Neural cell (in vitro differentiated cells): Measurements from ENCODE around the gene EYS. TPM values are rescaled to one million over a fixed set of nuclear protein-coding genes. Genes with fewer than 3 reads are reported as not detected.

Experiments used
- H2AFZ ChIP-seq: fragments of 200-600, 300-800 bp; sonication (generic), shearing (Covaris generic); 2 replicates; pipeline ENCODE4 v1.6.0; 2014; ENCODE audit warnings: low read depth, mild to moderate bottlenecking, antibody characterized with exemption, low read length, moderate library complexity
- H3F3A ChIP-seq: fragments of 200-600 bp; shearing (Covaris generic); 2 replicates; pipeline ENCODE4 v1.6.1; 2016; ENCODE audit warnings: mild to moderate bottlenecking, moderate library complexity, mixed read lengths, antibody characterized with exemption, low read length; ENCODE audit not compliant: insufficient read depth, poor library complexity, severe bottlenecking
- H3K27ac ChIP-seq: fragments of 200-600, 300-800 bp; sonication (generic), shearing (Covaris generic); 2 replicates; pipeline ENCODE4 v1.5.1; 2014; ENCODE audit warnings: mild to moderate bottlenecking, low read length, moderate library complexity
- H3K27me3 ChIP-seq: fragments of 300-800, 200-600 bp; sonication (generic), shearing (Covaris generic); 2 replicates; pipeline ENCODE4 v1.6.0; 2014; ENCODE audit warnings: mild to moderate bottlenecking, low read depth, low read length, moderate library complexity; ENCODE audit not compliant: insufficient read depth
- H3K36me3 ChIP-seq: fragments of 300-800, 200-600 bp; sonication (generic), shearing (Covaris generic); 2 replicates; pipeline ENCODE4 v1.5.1; 2014; ENCODE audit warnings: mild to moderate bottlenecking, antibody characterized with exemption, low read length, moderate library complexity; ENCODE audit not compliant: insufficient read depth
- H3K4me2 ChIP-seq: fragments of 300-800, 200-600 bp; sonication (generic), shearing (Covaris generic); 2 replicates; pipeline ENCODE4 v1.6.0; 2014; ENCODE audit warnings: mild to moderate bottlenecking, low read length
- H3K4me3 ChIP-seq: fragments of 300-800, 200-600 bp; sonication (generic), shearing (Covaris generic); 2 replicates; pipeline ENCODE4 v1.5.1; 2014; ENCODE audit warnings: mild to moderate bottlenecking, low read length, moderate library complexity
- H3K79me2 ChIP-seq: fragments of 200-600 bp; shearing (Covaris generic); replicated peaks from 2 replicates; pipeline ENCODE4 v1.6.0; 2014; ENCODE audit warnings: mild to moderate bottlenecking, low read length, moderate library complexity; ENCODE audit not compliant: insufficient read depth
- H3K9ac ChIP-seq: fragments of 300-800, 200-600 bp; sonication (generic), shearing (Covaris generic); 2 replicates; pipeline ENCODE4 v1.6.1; 2016; ENCODE audit warnings: mild to moderate bottlenecking, low read length, mixed read lengths
- H3K9me2 ChIP-seq: fragments of 200-600 bp; shearing (Covaris generic); 2 replicates; pipeline ENCODE4 v1.6.1; 2016; ENCODE audit warnings: mild to moderate bottlenecking, low read length, mixed read lengths; ENCODE audit not compliant: insufficient read depth
- H3K9me3 ChIP-seq: fragments of 200-600, 300-800 bp; sonication (generic), shearing (Covaris generic); 2 replicates; pipeline ENCODE4 v1.6.1; 2016; ENCODE audit warnings: mild to moderate bottlenecking, mixed run types, low read length, moderate library complexity, mixed read lengths
- H4K20me1 ChIP-seq: fragments of 200-600 bp; shearing (Covaris generic); 2 replicates; pipeline ENCODE4 v1.6.1; 2016; ENCODE audit warnings: mild to moderate bottlenecking, mixed run types; ENCODE audit not compliant: insufficient read depth
- CTCF ChIP-seq: fragments of 450-650 bp; IDR thresholded peaks from 2 replicates; pipeline ENCODE4 v1.5.1; 2014; ENCODE audit warnings: antibody characterized with exemption, mild to moderate bottlenecking, moderate library complexity; ENCODE audit not compliant: poor library complexity, severe bottlenecking
- EP300 ChIP-seq: fragments of 450-650 bp; conservative IDR thresholded peaks from 2 replicates; pipeline ENCODE4 v1.6.1; 2014; ENCODE audit warnings: antibody characterized with exemption, mild to moderate bottlenecking, moderate library complexity; ENCODE audit not compliant: poor library complexity, severe bottlenecking
- EZH2 ChIP-seq: fragments of 200-600, 300-800 bp; shearing (Covaris generic), sonication (generic); IDR thresholded peaks from 2 replicates; pipeline ENCODE4 v1.6.1; 2014; ENCODE audit warnings: antibody characterized with exemption, low read length, borderline replicate concordance, mild to moderate bottlenecking; ENCODE audit not compliant: insufficient read depth, poor library complexity, severe bottlenecking
- MXI1 ChIP-seq: fragments of 450-650 bp; conservative IDR thresholded peaks from 2 replicates; pipeline ENCODE4 v1.6.1; 2014; ENCODE audit warnings: antibody characterized with exemption, mild to moderate bottlenecking; ENCODE audit not compliant: poor library complexity, severe bottlenecking
- POLR2AphosphoS5 ChIP-seq: IDR thresholded peaks from 2 replicates; pipeline ENCODE4 v1.6.1; 2012
- RAD21 ChIP-seq: fragments of 450-650 bp; conservative IDR thresholded peaks from 2 replicates; pipeline ENCODE4 v1.6.1; 2014; ENCODE audit warnings: antibody characterized with exemption, mild to moderate bottlenecking, moderate library complexity
- SMC3 ChIP-seq: fragments of 450-650 bp; conservative IDR thresholded peaks from 2 replicates; pipeline ENCODE4 v1.6.1; 2014; ENCODE audit warnings: antibody characterized with exemption, mild to moderate bottlenecking, moderate library complexity; ENCODE audit not compliant: poor library complexity
- TAF1 ChIP-seq: IDR thresholded peaks from 2 replicates; pipeline ENCODE4 v1.6.1; 2012; ENCODE audit warnings: low read depth
- polyA plus RNA-seq: library from polyadenylated mRNA; depleted of rRNA; stranded (reverse); fragments of >200 nt; gene quantifications from 2 replicates; pipeline ENCODE4 v1.2.3, GENCODE V29; 2014
- TF ChIP-seq, protein P1 (sequence below): IDR thresholded peaks from 2 replicates; pipeline ENCODE4 v1.6.1; 2012; ENCODE audit warnings: borderline replicate concordance

Gene EYS
- polyA plus RNA-seq, 1 donor from 2014 or later: 0.38 TPM

GRCh38 chr6:65557224-65557623, 149.8 kb downstream of the EYS start:
- H3K4me2 ChIP-seq: no peak overlapping the region
- H4K20me1 ChIP-seq: no peaks in the 10 kb centered on the region
- no peak overlapping the region for H3K9ac ChIP-seq
- H3F3A ChIP-seq: no peaks in the 10 kb centered on the region
- H3K36me3 ChIP-seq: no peaks in the 10 kb centered on the region
- no peak overlapping the region for H3K27ac ChIP-seq
- no peaks in the 10 kb centered on the region for H3K9me2 ChIP-seq
- TF ChIP-seq EP300: no peak
- TF ChIP-seq CTCF: no peak
- TF ChIP-seq, protein P1, sequence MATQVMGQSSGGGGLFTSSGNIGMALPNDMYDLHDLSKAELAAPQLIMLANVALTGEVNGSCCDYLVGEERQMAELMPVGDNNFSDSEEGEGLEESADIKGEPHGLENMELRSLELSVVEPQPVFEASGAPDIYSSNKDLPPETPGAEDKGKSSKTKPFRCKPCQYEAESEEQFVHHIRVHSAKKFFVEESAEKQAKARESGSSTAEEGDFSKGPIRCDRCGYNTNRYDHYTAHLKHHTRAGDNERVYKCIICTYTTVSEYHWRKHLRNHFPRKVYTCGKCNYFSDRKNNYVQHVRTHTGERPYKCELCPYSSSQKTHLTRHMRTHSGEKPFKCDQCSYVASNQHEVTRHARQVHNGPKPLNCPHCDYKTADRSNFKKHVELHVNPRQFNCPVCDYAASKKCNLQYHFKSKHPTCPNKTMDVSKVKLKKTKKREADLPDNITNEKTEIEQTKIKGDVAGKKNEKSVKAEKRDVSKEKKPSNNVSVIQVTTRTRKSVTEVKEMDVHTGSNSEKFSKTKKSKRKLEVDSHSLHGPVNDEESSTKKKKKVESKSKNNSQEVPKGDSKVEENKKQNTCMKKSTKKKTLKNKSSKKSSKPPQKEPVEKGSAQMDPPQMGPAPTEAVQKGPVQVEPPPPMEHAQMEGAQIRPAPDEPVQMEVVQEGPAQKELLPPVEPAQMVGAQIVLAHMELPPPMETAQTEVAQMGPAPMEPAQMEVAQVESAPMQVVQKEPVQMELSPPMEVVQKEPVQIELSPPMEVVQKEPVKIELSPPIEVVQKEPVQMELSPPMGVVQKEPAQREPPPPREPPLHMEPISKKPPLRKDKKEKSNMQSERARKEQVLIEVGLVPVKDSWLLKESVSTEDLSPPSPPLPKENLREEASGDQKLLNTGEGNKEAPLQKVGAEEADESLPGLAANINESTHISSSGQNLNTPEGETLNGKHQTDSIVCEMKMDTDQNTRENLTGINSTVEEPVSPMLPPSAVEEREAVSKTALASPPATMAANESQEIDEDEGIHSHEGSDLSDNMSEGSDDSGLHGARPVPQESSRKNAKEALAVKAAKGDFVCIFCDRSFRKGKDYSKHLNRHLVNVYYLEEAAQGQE: no peak
- no peak for TF ChIP-seq SMC3
- no peak for TF ChIP-seq EZH2
- TF ChIP-seq MXI1: no peak
- no peak for TF ChIP-seq TAF1
- no peak for TF ChIP-seq POLR2AphosphoS5
- TF ChIP-seq RAD21: no peak
- no peak overlapping the region for H2AFZ ChIP-seq
- no peaks in the 10 kb centered on the region for H3K79me2 ChIP-seq
- peaks cover 2% of the 10 kb centered on the region for H3K9me3 ChIP-seq
- no peaks in the 10 kb centered on the region for H3K27me3 ChIP-seq
- H3K4me3 ChIP-seq: no peak overlapping the region

DNA sequence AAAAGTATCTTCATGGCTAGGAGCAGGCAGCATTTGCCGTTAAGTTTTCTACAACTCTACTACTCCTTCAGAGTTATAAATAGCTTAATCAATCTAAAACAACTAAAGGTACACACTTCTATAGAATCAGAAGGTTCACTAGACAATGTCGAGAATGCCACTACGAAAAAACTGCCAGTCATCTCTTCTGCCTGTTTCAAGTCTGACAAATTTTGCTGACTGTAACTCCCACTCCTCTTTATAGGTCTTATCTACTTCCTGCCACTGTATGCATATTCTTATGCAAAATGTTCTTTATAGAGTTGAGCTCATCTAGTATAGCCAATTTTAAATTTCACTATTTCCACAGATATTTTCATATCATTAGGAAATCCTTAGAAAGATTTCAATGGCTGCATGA, 160.1 kb downstream of the EYS start:
- H2AFZ ChIP-seq: no peak overlapping the region
- H3K4me2 ChIP-seq: no peak overlapping the region
- H4K20me1 ChIP-seq: no peaks in the 10 kb centered on the region
- H3K9me3 ChIP-seq: no peaks in the 10 kb centered on the region
- H3K27ac ChIP-seq: no peak overlapping the region
- H3K9ac ChIP-seq: no peak overlapping the region
- H3K4me3 ChIP-seq: no peak overlapping the region
- H3K27me3 ChIP-seq: no peaks in the 10 kb centered on the region
- H3K9me2 ChIP-seq: no peaks in the 10 kb centered on the region
- H3F3A ChIP-seq: no peaks in the 10 kb centered on the region
- H3K79me2 ChIP-seq: no peaks in the 10 kb centered on the region
- no peak for TF ChIP-seq CTCF
- TF ChIP-seq RAD21: no peak
- no peak for TF ChIP-seq EP300
- TF ChIP-seq SMC3: no peak
- no peak for TF ChIP-seq MXI1
- TF ChIP-seq, protein P1: no peak
- no peaks in the 10 kb centered on the region for H3K36me3 ChIP-seq
